ENCODE measurements around the gene DCDC2C.

DNA sequence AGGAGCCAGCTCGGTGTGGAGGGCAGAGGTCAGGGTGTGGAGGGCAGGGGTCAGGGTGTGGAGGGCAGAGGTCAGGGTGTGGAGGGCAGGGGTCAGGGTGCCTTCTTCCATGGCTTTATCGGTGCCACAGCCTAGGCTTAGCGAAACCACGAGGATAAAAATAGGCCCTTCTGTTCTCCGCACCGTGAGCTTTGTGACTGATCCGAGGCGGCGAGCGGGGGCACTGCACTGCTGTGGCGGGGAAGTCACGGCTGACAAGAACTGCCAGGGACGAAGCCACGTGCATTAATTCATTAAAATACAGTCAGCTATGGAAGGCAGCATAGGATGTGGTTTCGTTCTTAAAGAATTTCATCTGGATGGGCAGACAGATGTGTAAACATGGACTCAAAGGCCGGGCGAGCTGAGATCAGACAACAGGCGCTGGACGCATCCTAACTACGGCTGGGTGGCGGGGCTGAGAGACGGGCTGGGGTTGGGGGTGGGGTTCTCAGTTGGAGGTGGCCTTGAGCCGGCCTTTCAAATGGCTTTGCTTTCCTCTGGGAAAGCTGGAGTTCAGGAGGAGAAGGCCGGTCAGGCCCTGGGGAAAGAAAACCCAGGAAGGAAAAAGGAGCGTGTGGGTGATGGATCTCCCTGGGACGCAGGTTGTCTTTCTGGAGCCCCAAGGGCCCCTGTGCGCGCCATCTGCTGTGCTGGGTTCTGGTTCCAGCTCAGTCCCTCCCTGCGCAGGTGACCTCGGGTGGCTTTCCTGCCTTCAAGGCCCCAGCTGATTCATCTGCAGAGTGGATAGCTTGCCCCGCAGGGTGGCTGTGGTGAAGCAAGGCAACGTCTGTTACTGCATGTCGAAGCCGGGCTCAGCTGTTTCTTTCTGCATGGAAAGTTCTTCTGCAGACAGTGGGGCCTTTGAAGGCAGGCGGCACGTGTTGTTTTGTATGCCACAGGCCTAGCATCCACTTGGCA lies 46.3 kb upstream of the DCDC2C start:
- TF ChIP-seq, protein P1, sequence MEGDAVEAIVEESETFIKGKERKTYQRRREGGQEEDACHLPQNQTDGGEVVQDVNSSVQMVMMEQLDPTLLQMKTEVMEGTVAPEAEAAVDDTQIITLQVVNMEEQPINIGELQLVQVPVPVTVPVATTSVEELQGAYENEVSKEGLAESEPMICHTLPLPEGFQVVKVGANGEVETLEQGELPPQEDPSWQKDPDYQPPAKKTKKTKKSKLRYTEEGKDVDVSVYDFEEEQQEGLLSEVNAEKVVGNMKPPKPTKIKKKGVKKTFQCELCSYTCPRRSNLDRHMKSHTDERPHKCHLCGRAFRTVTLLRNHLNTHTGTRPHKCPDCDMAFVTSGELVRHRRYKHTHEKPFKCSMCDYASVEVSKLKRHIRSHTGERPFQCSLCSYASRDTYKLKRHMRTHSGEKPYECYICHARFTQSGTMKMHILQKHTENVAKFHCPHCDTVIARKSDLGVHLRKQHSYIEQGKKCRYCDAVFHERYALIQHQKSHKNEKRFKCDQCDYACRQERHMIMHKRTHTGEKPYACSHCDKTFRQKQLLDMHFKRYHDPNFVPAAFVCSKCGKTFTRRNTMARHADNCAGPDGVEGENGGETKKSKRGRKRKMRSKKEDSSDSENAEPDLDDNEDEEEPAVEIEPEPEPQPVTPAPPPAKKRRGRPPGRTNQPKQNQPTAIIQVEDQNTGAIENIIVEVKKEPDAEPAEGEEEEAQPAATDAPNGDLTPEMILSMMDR (IDR thresholded peaks at IDR 0.05) = no peak
- TF ChIP-seq POLR2A (IDR thresholded peaks at IDR 0.05) = no peak

All from thyroid gland (tissue), 4 donors.